IMR-90 (cell line): ENCODE measurements around the gene ALS2CL. TPM values are rescaled to one million over a fixed set of nuclear protein-coding genes. Genes with fewer than 3 reads are reported as not detected.

Experiments
- ATAC-seq: fragments of 200-7000 bp; cut with Tn5 transposase; 2 replicates; pipeline ENCODE4 v1.9.1; 2020; ENCODE audit warnings: low read depth, mild to moderate bottlenecking, moderate library complexity
- BruUV-seq: library from RNA; stranded (reverse); fragments of 400-500 nt; replicated peaks from 2 replicates; lab custom pipeline; 2021; lab: Mats Ljungman, UMichigan
- CTCF ChIA-PET: fragments of 300-600 bp; formaldehyde crosslinking; extraction: SDS; loops from one replicate; lab custom pipeline; 2021; ENCODE audit warnings: antibody characterized with exemption; lab: Yijun Ruan, JAX
- POLR2A ChIA-PET: fragments of 300-600 bp; sonication (Branson Sonifier 250); formaldehyde crosslinking; loops from one replicate; lab custom pipeline; 2022; ENCODE audit warnings: antibody characterized with exemption; ENCODE audit not compliant: unreplicated experiment; lab: Charles Lee
- DNase-seq: peaks from one replicate; pipeline ENCODE4 v3.0.0; 2013
- H2AFZ ChIP-seq: replicated peaks from 2 replicates; pipeline ENCODE3; 2013; ENCODE audit warnings: low read length, mild to moderate bottlenecking; ENCODE audit not compliant: poor library complexity
- H2AK5ac ChIP-seq: 2 replicates; pipeline ENCODE4 v1.6.1; 2013; ENCODE audit warnings: low read depth, low read length, inconsistent platforms
- H2AK9ac ChIP-seq: replicated peaks from 2 replicates; pipeline ENCODE3; 2013; ENCODE audit warnings: mild to moderate bottlenecking, low read depth, low read length, moderate library complexity; ENCODE audit not compliant: poor library complexity
- H2BK120ac ChIP-seq: 2 replicates; pipeline ENCODE4 v1.6.1; 2013; ENCODE audit warnings: low read depth, low read length, inconsistent platforms
- H2BK15ac ChIP-seq: 3 replicates; pipeline ENCODE4 v1.6.1; 2013; ENCODE audit warnings: low read depth, low read length, inconsistent platforms
- H2BK20ac ChIP-seq: 2 replicates; pipeline ENCODE4 v1.6.1; 2013; ENCODE audit warnings: low read depth, mild to moderate bottlenecking, inconsistent platforms, low read length, moderate library complexity
- H2BK5ac ChIP-seq: 2 replicates; pipeline ENCODE4 v1.6.1; 2013; ENCODE audit warnings: mild to moderate bottlenecking, low read depth, low read length, inconsistent platforms; ENCODE audit not compliant: poor library complexity, severe bottlenecking
- H3K14ac ChIP-seq: replicated peaks from 2 replicates; pipeline ENCODE4 v1.6.1; 2013; ENCODE audit warnings: low read depth, low read length, inconsistent platforms
- H3K18ac ChIP-seq: 2 replicates; pipeline ENCODE4 v1.6.1; 2013; ENCODE audit warnings: low read depth, low read length, control low read depth
- H3K23ac ChIP-seq: 2 replicates; pipeline ENCODE4 v1.6.1; 2013; ENCODE audit warnings: low read depth, low read length, inconsistent platforms
- H3K27ac ChIP-seq: 2 replicates; pipeline ENCODE4 v1.5.1; 2013; ENCODE audit warnings: mild to moderate bottlenecking, control low read depth, low read length; ENCODE audit not compliant: insufficient read depth
- H3K27me3 ChIP-seq: 2 replicates; pipeline ENCODE4 v1.6.1; 2013; ENCODE audit warnings: low read length; ENCODE audit not compliant: control insufficient read depth, insufficient read depth
- H3K36me3 ChIP-seq: 2 replicates; pipeline ENCODE4 v1.6.1; 2013; ENCODE audit warnings: low read length, mixed read lengths; ENCODE audit not compliant: control insufficient read depth, insufficient read depth
- H3K4ac ChIP-seq: 2 replicates; pipeline ENCODE4 v1.6.1; 2013; ENCODE audit warnings: low read depth, low read length, inconsistent platforms
- H3K4me1 ChIP-seq: 2 replicates; pipeline ENCODE4 v1.6.1; 2013; ENCODE audit warnings: low read length, mixed read lengths; ENCODE audit not compliant: control insufficient read depth, insufficient read depth
- H3K4me2 ChIP-seq: 2 replicates; pipeline ENCODE4 v1.6.1; 2013; ENCODE audit warnings: low read depth, mild to moderate bottlenecking, control low read depth, low read length, moderate library complexity
- H3K4me3 ChIP-seq: 2 replicates; pipeline ENCODE4 v1.5.1; 2013; ENCODE audit warnings: low read depth, mild to moderate bottlenecking, control low read depth, low read length, moderate library complexity; ENCODE audit not compliant: insufficient read depth
- H3K56ac ChIP-seq: 2 replicates; pipeline ENCODE4 v1.6.1; 2013; ENCODE audit warnings: low read length, inconsistent platforms; ENCODE audit not compliant: insufficient read depth; ENCODE audit errors: extremely low read depth
- H3K79me1 ChIP-seq, 2 experiments: 2 replicates each; pipeline ENCODE4 v1.6.1; 2013; ENCODE audit warnings: low read length in 2 of 2, inconsistent platforms in 1 of 2, low read depth in 1 of 2
- H3K9ac ChIP-seq: 2 replicates; pipeline ENCODE4 v1.6.1; 2013; ENCODE audit warnings: low read depth, low read length, control low read depth
- H3K9me1 ChIP-seq: 2 replicates; pipeline ENCODE4 v1.6.1; 2013; ENCODE audit warnings: low read length, inconsistent platforms; ENCODE audit not compliant: insufficient read depth
- H3K9me3 ChIP-seq: 2 replicates; pipeline ENCODE4 v1.6.1; 2013; ENCODE audit warnings: low read length; ENCODE audit not compliant: control insufficient read depth, insufficient read depth
- H4K20me1 ChIP-seq: 2 replicates; pipeline ENCODE4 v1.6.1; 2013; ENCODE audit warnings: low read length, inconsistent platforms; ENCODE audit not compliant: insufficient read depth
- H4K5ac ChIP-seq: 2 replicates; pipeline ENCODE4 v1.6.1; 2013; ENCODE audit warnings: mild to moderate bottlenecking, low read depth, low read length, control low read depth
- H4K8ac ChIP-seq, 2 experiments: 2 replicates each; pipeline ENCODE4 v1.6.1; 2013; ENCODE audit warnings: low read depth in 2 of 2, low read length in 2 of 2, control low read depth in 1 of 2, inconsistent platforms in 1 of 2
- H4K91ac ChIP-seq: 2 replicates; pipeline ENCODE4 v1.6.1; 2013; ENCODE audit warnings: low read depth, low read length, inconsistent platforms; ENCODE audit not compliant: insufficient read depth
- CEBPB ChIP-seq: IDR thresholded peaks from 2 replicates; pipeline ENCODE4 v1.6.1; 2012; ENCODE audit warnings: low read depth, low read length, improper control_type of control experiment
- CHD1 ChIP-seq: IDR thresholded peaks from 2 replicates; pipeline ENCODE4 v1.6.1; 2012; ENCODE audit warnings: low read depth, low read length, improper control_type of control experiment
- FOS ChIP-seq: fragments of 150-350 bp; IDR thresholded peaks from 2 replicates; pipeline ENCODE4 v1.6.1; 2016; ENCODE audit warnings: low read depth, low read length
- MAFK ChIP-seq: IDR thresholded peaks from 2 replicates; pipeline ENCODE4 v1.6.1; 2012; ENCODE audit warnings: low read depth, low read length, improper control_type of control experiment
- MAZ ChIP-seq: IDR thresholded peaks from 2 replicates; pipeline ENCODE4 v1.6.1; 2012; ENCODE audit warnings: low read depth, mild to moderate bottlenecking, low read length, improper control_type of control experiment, moderate library complexity, borderline replicate concordance
- NFE2L2 ChIP-seq: fragments of 150-350 bp; IDR thresholded peaks from 2 replicates; pipeline ENCODE4 v1.6.1; 2016; ENCODE audit warnings: low read depth, mild to moderate bottlenecking, low read length
- POLR2A ChIP-seq: IDR thresholded peaks from 2 replicates; pipeline ENCODE4 v1.6.1; 2012; ENCODE audit warnings: mild to moderate bottlenecking, low read depth, low read length
- RAD21 ChIP-seq: IDR thresholded peaks from 2 replicates; pipeline ENCODE4 v1.6.1; 2012; ENCODE audit warnings: low read length, improper control_type of control experiment
- RCOR1 ChIP-seq: IDR thresholded peaks from 2 replicates; pipeline ENCODE4 v1.6.1; 2012; ENCODE audit warnings: mild to moderate bottlenecking, low read length, improper control_type of control experiment; ENCODE audit not compliant: insufficient replicate concordance
- RFX5 ChIP-seq: IDR thresholded peaks from 2 replicates; pipeline ENCODE4 v1.8.0; 2012; ENCODE audit warnings: low read depth, mild to moderate bottlenecking, low read length, moderate library complexity
- SMC3 ChIP-seq: fragments of 150-350 bp; IDR thresholded peaks from 2 replicates; pipeline ENCODE4 v1.6.1; 2016; ENCODE audit warnings: low read depth, mild to moderate bottlenecking, antibody characterized with exemption, low read length, moderate library complexity
- WGBS, 2 experiments: methylation state at CpG; one replicate each; pipeline versions ENCODE4 v1.1.5 to v1.1.7; 2013; ENCODE audit warnings: missing lambda C conversion rate in 2 of 2; ENCODE audit not compliant: insufficient read length in 1 of 2; ENCODE audit errors: extremely low coverage in 2 of 2; 5-methylcytosine and 5-hydroxymethylcytosine counted together
- dilution Hi-C: fragments of 300-500 bp; cut with HindIII; formaldehyde crosslinking; loops from one replicate; pipeline ENCODE4 v1.14.3; 2018; ENCODE audit warnings: low sequenced_read_pairs; ENCODE audit not compliant: unreplicated experiment
- in situ Hi-C: fragments of 300-500 bp; cut with MboI; formaldehyde crosslinking; loops from 3 replicates; pipeline ENCODE4 v1.14.3; 2019; ENCODE audit warnings: low sequenced_read_pairs, inconsistent platforms, mixed read lengths
- intact Hi-C: fragments of 100-400 bp; cut with micrococcal nuclease; formaldehyde crosslinking; loops from 2 replicates; pipeline ENCODE4 v1.10.0; 2022
- polyA plus RNA-seq, 3 experiments: library from polyadenylated mRNA; depleted of rRNA; stranded (reverse); fragments of >200 nt; gene quantifications; 2 replicates each; pipeline ENCODE4 v1.2.3, GENCODE V29; 2012; ENCODE audit warnings: low replicate concordance in 1 of 3
- total RNA-seq: library from RNA; depleted of rRNA; stranded (reverse); fragments of >200 nt; gene quantifications from 2 replicates; pipeline ENCODE4 v1.2.3, GENCODE V29; 2012
- TF ChIP-seq, protein P1 (sequence below): fragments of 150-350 bp; IDR thresholded peaks from 2 replicates; pipeline ENCODE4 v1.6.1; 2017; ENCODE audit warnings: mild to moderate bottlenecking, antibody characterized with exemption, low read length, low read depth
- TF ChIP-seq, protein P2 (sequence below): fragments of 150-350 bp; IDR thresholded peaks from 2 replicates; pipeline ENCODE4 v1.6.1; 2016; ENCODE audit warnings: low read depth, mild to moderate bottlenecking, low read length, moderate library complexity, borderline replicate concordance

ALS2CL gene
- total and polyA plus RNA-seq, 2 of the 4 experiments (the other 2 are of a cell fraction): 2.2 to 4.8 TPM

DNA sequence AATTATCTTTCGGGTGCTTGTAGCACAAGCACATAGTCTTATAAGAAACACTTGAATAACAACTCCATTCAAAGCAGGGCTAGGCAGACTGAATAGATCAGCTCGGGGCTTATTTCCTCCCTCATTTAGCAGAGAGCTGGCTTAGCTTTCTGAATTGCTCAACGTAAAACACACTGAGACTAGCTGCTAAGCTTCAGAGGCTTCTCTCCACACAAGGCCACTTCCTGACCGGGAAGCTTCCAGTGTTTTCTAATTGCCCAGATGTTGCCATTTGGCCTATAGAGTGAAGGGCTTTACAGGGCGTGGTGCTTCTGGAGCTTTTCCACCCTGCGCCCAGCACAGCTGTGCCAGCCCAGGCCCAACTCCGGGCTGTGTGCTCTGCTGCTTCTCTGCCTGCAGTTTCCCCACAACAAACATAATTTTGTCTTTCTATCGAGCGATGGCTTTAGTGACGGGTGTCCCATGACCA, 64.5 kb downstream of the ALS2CL start:
- peak overlapping the region; percentile 89 for H4K91ac ChIP-seq
- H2AK9ac ChIP-seq: no peak overlapping the region
- peak overlapping the region; percentile 36; the same call in 1 of the 2 replicates for H2AK5ac ChIP-seq
- H3K4me3 ChIP-seq: no peak overlapping the region
- peak overlapping the region; percentile 57 for H2BK20ac ChIP-seq
- H3K23ac ChIP-seq: peak overlapping the region; percentile 59; the same call in 1 of the 2 replicates
- H3K18ac ChIP-seq: peak overlapping the region; percentile 80
- no TSS peak for BruUV-seq
- dilution Hi-C loops: no loop called here
- H4K5ac ChIP-seq: peak overlapping the region; percentile 90
- H3K9me3 ChIP-seq: no peaks in the 10 kb centered on the region
- peak overlapping the region; percentile 14; the same call in 1 of the 2 replicates for H3K27ac ChIP-seq
- peak overlapping the region; percentile 85 for H3K4ac ChIP-seq
- H3K56ac ChIP-seq: no peak overlapping the region
- ATAC-seq (no peak), DNase-seq (no peak)
- H3K36me3 ChIP-seq: no peaks in the 10 kb centered on the region
- H3K4me2 ChIP-seq: no peak overlapping the region
- no peaks in the 10 kb centered on the region for H3K79me1 ChIP-seq
- H4K20me1 ChIP-seq: no peaks in the 10 kb centered on the region
- peak overlapping the region; percentile 96 for H2BK120ac ChIP-seq
- WGBS, 2 experiments: 45% methylated on average over 3 of the region's 10 CpGs; no CpG with 5 or more reads in 1 of the 2 experiments
- H2AFZ ChIP-seq: peak overlapping the region; percentile 75
- 0 out of 2 replicates have a peak overlapping the region, but pooled peaks have one; percentile 3 for H3K9ac ChIP-seq
- H2BK5ac ChIP-seq: peak overlapping the region; percentile 22
- H3K27me3 ChIP-seq: no peaks in the 10 kb centered on the region; the same call in 1 of the 2 replicates
- H4K8ac ChIP-seq: peak overlapping the region; percentile 45 to 77
- in situ Hi-C loops: no loop called here
- intact Hi-C loops: loop anchor here (5.0 kb wide), 1 partner anchor 62 kb away; the partner anchor contains the start of gene LRRC2
- H2BK15ac ChIP-seq: peak overlapping the region; percentile 40; the same call in 1 of the 3 replicates
- TF ChIP-seq RAD21: no peak
- no peak for TF ChIP-seq SMC3
- TF ChIP-seq NFE2L2: no peak
- TF ChIP-seq RCOR1: no peak
- TF ChIP-seq, protein P1, sequence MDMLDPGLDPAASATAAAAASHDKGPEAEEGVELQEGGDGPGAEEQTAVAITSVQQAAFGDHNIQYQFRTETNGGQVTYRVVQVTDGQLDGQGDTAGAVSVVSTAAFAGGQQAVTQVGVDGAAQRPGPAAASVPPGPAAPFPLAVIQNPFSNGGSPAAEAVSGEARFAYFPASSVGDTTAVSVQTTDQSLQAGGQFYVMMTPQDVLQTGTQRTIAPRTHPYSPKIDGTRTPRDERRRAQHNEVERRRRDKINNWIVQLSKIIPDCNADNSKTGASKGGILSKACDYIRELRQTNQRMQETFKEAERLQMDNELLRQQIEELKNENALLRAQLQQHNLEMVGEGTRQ: no peak
- TF ChIP-seq MAFK: no peak
- TF ChIP-seq MAZ: no peak
- TF ChIP-seq CEBPB: no peak
- no peak for TF ChIP-seq POLR2A
- TF ChIP-seq, protein P2, sequence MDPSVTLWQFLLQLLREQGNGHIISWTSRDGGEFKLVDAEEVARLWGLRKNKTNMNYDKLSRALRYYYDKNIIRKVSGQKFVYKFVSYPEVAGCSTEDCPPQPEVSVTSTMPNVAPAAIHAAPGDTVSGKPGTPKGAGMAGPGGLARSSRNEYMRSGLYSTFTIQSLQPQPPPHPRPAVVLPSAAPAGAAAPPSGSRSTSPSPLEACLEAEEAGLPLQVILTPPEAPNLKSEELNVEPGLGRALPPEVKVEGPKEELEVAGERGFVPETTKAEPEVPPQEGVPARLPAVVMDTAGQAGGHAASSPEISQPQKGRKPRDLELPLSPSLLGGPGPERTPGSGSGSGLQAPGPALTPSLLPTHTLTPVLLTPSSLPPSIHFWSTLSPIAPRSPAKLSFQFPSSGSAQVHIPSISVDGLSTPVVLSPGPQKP: no peak
- TF ChIP-seq RFX5: no peak
- TF ChIP-seq CHD1: no peak
- TF ChIP-seq FOS: no peak
- H3K9me1 ChIP-seq: peaks cover 12% of the 10 kb centered on the region
- ChIA-PET POLR2A (interaction anchor here (0.6 kb wide), 1 partner anchor 141 kb away, joined by 13 read pairs; no protein-coding TSS in a partner anchor), CTCF (interaction anchor here (0.8 to 2.5 kb wide), 5 partner anchors 90 to 153 kb away, joined by 3 to 49 read pairs (median 6); no protein-coding TSS in a partner anchor)
- peak overlapping the region; percentile 84; the same call in 1 of the 2 replicates for H3K14ac ChIP-seq
- H3K4me1 ChIP-seq: peaks cover 24% of the 10 kb centered on the region
